ENCODE measurements around the gene SMIM24. TPM values are rescaled to one million over a fixed set of nuclear protein-coding genes. Genes with fewer than 3 reads are reported as not detected.

Gene SMIM24
- total and polyA plus RNA-seq, 10 of the 15 experiments (the other 5 are each of a cell fraction or from before 2014, with no cell fraction given), result 0.14 to 0.44 (median 0.23) TPM; not detected in 4

DNA sequence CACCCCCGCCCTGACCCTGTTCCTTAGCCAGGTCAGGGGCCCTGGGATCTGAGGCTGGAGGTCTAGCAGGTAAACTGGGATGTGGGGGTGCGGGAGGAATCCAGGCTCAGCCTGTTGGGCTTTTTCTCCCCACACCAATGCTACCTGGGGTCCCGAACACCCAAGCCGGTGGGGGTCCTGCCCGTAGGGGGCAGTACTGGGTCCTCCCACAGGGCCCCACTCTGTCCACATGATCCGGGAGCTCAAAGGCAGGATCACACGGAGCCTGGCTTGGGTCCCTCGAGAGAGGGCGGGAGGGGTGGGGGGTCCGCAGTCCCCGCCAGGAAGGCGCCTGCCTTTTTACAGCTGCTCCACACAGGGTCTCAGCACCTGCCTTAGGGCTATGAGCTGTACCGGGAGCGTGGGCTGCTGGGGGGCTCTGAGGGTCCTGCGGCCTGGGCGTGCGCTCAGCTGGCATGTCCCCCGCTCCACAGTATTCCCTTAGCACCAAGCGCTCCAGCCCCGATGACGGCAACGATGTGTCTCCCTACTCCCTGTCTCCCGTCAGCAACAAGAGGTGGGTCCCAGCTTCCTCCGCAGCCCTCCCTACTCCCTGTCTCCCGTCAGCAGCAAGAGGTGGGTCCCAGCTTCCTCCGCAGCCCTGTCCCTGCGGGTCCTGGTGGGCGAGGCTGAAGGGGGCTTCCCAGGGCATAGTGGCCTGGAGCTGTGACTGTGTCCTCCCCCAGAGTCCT, 46.3 kb upstream of the SMIM24 start:
- H3K4me2 ChIP-seq (ENCODE audit: control insufficient read depth, insufficient read depth), result no peak overlapping the region
- RAD21 ChIA-PET (ENCODE audit: unreplicated experiment), result no interaction called here
- ATAC-seq (no peak), DNase-seq (ENCODE audit: low read depth, low spot score) (no peak), FAIRE-seq (no peak)
- intact Hi-C loops (cut with micrococcal nuclease; ENCODE audit: unreplicated experiment) (no loop called here), in situ Hi-C loops (cut with MboI) (no loop called here)
- H3K27ac ChIP-seq (ENCODE audit: control insufficient read depth, insufficient read depth), result no peak overlapping the region
- peaks cover 2 to 41% of the 10 kb centered on the region in 2 experiments; a peak in 3 of 4 replicates for H3K36me3 ChIP-seq (ENCODE audit: control insufficient read depth in 2 of 2, insufficient read depth in 2 of 2, low read length in 1 of 2)
- no peaks in the 10 kb centered on the region; the same call in 1 of the 2 replicates for H3K79me2 ChIP-seq (ENCODE audit: control insufficient read depth, insufficient read depth, low read length)
- no peak for TF ChIP-seq RELA (IDR thresholded peaks at IDR 0.05; ENCODE audit: borderline replicate concordance, partially characterized antibody)
- TF ChIP-seq SMAD5 (IDR thresholded peaks at IDR 0.05; ENCODE audit: low read depth), result no peak
- TF ChIP-seq LARP7 (IDR thresholded peaks at IDR 0.05), result no peak
- no peak for TF ChIP-seq CBX3 (IDR thresholded peaks at IDR 0.05; ENCODE audit: borderline replicate concordance, low read depth)
- no peak for TF ChIP-seq YY1 (IDR thresholded peaks at IDR 0.05; ENCODE audit: low read depth, low read length)
- no peak for TF ChIP-seq NRF1 (conservative IDR thresholded peaks at IDR 0.05; ENCODE audit: low read depth, low read length)
- TF ChIP-seq, protein P1, sequence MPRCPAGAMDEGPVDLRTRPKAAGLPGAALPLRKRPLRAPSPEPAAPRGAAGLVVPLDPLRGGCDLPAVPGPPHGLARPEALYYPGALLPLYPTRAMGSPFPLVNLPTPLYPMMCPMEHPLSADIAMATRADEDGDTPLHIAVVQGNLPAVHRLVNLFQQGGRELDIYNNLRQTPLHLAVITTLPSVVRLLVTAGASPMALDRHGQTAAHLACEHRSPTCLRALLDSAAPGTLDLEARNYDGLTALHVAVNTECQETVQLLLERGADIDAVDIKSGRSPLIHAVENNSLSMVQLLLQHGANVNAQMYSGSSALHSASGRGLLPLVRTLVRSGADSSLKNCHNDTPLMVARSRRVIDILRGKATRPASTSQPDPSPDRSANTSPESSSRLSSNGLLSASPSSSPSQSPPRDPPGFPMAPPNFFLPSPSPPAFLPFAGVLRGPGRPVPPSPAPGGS (IDR thresholded peaks at IDR 0.05; ENCODE audit: borderline replicate concordance, insufficient read depth, low read depth, low read length, poor library complexity, severe bottlenecking), result no peak
- TF ChIP-seq, protein P2, sequence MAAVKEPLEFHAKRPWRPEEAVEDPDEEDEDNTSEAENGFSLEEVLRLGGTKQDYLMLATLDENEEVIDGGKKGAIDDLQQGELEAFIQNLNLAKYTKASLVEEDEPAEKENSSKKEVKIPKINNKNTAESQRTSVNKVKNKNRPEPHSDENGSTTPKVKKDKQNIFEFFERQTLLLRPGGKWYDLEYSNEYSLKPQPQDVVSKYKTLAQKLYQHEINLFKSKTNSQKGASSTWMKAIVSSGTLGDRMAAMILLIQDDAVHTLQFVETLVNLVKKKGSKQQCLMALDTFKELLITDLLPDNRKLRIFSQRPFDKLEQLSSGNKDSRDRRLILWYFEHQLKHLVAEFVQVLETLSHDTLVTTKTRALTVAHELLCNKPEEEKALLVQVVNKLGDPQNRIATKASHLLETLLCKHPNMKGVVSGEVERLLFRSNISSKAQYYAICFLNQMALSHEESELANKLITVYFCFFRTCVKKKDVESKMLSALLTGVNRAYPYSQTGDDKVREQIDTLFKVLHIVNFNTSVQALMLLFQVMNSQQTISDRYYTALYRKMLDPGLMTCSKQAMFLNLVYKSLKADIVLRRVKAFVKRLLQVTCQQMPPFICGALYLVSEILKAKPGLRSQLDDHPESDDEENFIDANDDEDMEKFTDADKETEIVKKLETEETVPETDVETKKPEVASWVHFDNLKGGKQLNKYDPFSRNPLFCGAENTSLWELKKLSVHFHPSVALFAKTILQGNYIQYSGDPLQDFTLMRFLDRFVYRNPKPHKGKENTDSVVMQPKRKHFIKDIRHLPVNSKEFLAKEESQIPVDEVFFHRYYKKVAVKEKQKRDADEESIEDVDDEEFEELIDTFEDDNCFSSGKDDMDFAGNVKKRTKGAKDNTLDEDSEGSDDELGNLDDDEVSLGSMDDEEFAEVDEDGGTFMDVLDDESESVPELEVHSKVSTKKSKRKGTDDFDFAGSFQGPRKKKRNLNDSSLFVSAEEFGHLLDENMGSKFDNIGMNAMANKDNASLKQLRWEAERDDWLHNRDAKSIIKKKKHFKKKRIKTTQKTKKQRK (IDR thresholded peaks at IDR 0.05; ENCODE audit: low read depth, low read length), result no peak
- TF ChIP-seq SMC3 (IDR thresholded peaks at IDR 0.05; ENCODE audit: borderline replicate concordance, low read length), result no peak
- SMC1A ChIA-PET (ENCODE audit: uncharacterized antibody, unreplicated experiment), result no interaction called here
- no peaks in the 10 kb centered on the region for H4K20me1 ChIP-seq (ENCODE audit: control insufficient read depth, insufficient read depth)
- H2AFZ ChIP-seq (ENCODE audit: control insufficient read depth, low read depth, low read length), result no peak overlapping the region
- no peak overlapping the region for H3K9ac ChIP-seq (ENCODE audit: control insufficient read depth, insufficient read depth, low read length)
- H3K4me1 ChIP-seq (ENCODE audit: control insufficient read depth, insufficient read depth, low read length), result no peaks in the 10 kb centered on the region
- POLR2A ChIA-PET, result interaction anchor here (0.5 kb wide), 1 partner anchor 107 kb away, joined by 3 read pairs; no protein-coding TSS in a partner anchor
- CTCF ChIA-PET, result interaction anchor here (0.9 kb wide), 1 partner anchor 19 kb away, joined by 3 read pairs; no protein-coding TSS in a partner anchor
- H3K9me3 ChIP-seq (replicated peaks; ENCODE audit: control insufficient read depth, insufficient read depth, low read length), result no peaks in the 10 kb centered on the region
- 98% methylated on average over 21 of the region's 28 CpGs for WGBS (ENCODE audit: insufficient coverage, insufficient replicate concordance, low lambda C conversion rate, missing lambda C conversion rate)
- H3K27me3 ChIP-seq (replicated peaks in 1 of 2; ENCODE audit: control insufficient read depth in 2 of 2, insufficient read depth in 2 of 2, low read length in 1 of 2), result no peaks in the 10 kb centered on the region
- no TSS peak for BruUV-seq (replicated peaks)
- H3K4me3 ChIP-seq, result no peak overlapping the region
